CD4-positive, alpha-beta T cell treated with Interleukin-4 for 1 hour (primary cell): ENCODE measurements around the gene ZFR2.

Experiments used
- DNase-seq, 2 donors: peaks; one replicate each; pipeline ENCODE4 v3.0.0-alpha.2; 2020 to 2022

Gene ZFR2

GRCh38 chr19:3813473-3814392, 55.1 kb downstream of the ZFR2 start:
- DNase-seq = peak in 1 of 2 donors; percentile 43

- no peak for DNase-seq
Observed at GRCh38 chr19:3810708-3811355, 58.0 kb downstream of the ZFR2 start.

- peak in 1 of 2 donors; percentile 45 for DNase-seq
Observed at GRCh38 chr19:3809881-3810707, 58.7 kb downstream of the ZFR2 start.

- no peak for DNase-seq
Observed at GRCh38 chr19:3808420-3809143, 60.3 kb downstream of the ZFR2 start.

GRCh38 chr19:3807574-3808354, 61.1 kb downstream of the ZFR2 start:
- no peak for DNase-seq

GRCh38 chr19:3807131-3807480, 61.7 kb downstream of the ZFR2 start:
- DNase-seq = no peak

- DNase-seq = no peak
Observed at GRCh38 chr19:3805859-3806258, 63.0 kb downstream of the ZFR2 start.

GRCh38 chr19:3804429-3804828, 64.4 kb downstream of the ZFR2 start:
- DNase-seq = no peak

- no peak for DNase-seq
Observed at GRCh38 chr19:3803986-3804385, 64.9 kb downstream of the ZFR2 start.

GRCh38 chr19:3803114-3803888, 65.5 kb downstream of the ZFR2 start:
- no peak for DNase-seq

- peak; percentile 64 to 65 for DNase-seq
Observed at GRCh38 chr19:3801412-3802096, 67.3 kb downstream of the ZFR2 start.

- DNase-seq = no peak
Observed at GRCh38 chr19:3800996-3801395, 67.8 kb downstream of the ZFR2 start.

GRCh38 chr19:3798137-3798536, 70.7 kb downstream of the ZFR2 start:
- peak in 1 of 2 donors; percentile 62 for DNase-seq

- no peak for DNase-seq
Observed at GRCh38 chr19:3796358-3796757, 72.5 kb downstream of the ZFR2 start.

- no peak for DNase-seq
Observed at GRCh38 chr19:3793799-3794198, 75.0 kb downstream of the ZFR2 start.

- DNase-seq = no peak
Observed at GRCh38 chr19:3792114-3792513, 76.7 kb downstream of the ZFR2 start.

GRCh38 chr19:3790941-3791340, 77.9 kb downstream of the ZFR2 start:
- no peak for DNase-seq

GRCh38 chr19:3790209-3790734, 78.6 kb downstream of the ZFR2 start:
- no peak for DNase-seq

GRCh38 chr19:3788996-3789778, 79.7 kb downstream of the ZFR2 start:
- peak; percentile 58 to 60 for DNase-seq
